ENCODE data around the gene GALNT17.

- no peak for TF ChIP-seq HMGXB4 (CRISPR knock-in tag; IDR thresholded peaks at IDR 0.05; ENCODE audit: borderline replicate concordance)
- TF ChIP-seq CTCF (IDR thresholded peaks at IDR 0.05) = no peak
- no peak for TF ChIP-seq POLR2A (IDR thresholded peaks at IDR 0.05; ENCODE audit: low read length)
- no peak for TF ChIP-seq RFX5 (IDR thresholded peaks at IDR 0.05)
- no peak for TF ChIP-seq MYC (IDR thresholded peaks at IDR 0.05; ENCODE audit: borderline replicate concordance, low read length)
- no peak for TF ChIP-seq MAZ (IDR thresholded peaks at IDR 0.05; ENCODE audit: borderline replicate concordance, low read depth, low read length)
- no peak for TF ChIP-seq ATOH8 (CRISPR knock-in tag; IDR thresholded peaks at IDR 0.05; ENCODE audit: low read depth)
- TF ChIP-seq EP300 (IDR thresholded peaks at IDR 0.05) = no peak
- no peak for TF ChIP-seq FOXS1 (CRISPR knock-in tag; IDR thresholded peaks at IDR 0.05)
Measured at GRCh38 chr7:71682841-71683781, 551.2 kb downstream of the GALNT17 start.
